ENCODE measurements around the gene RFX1.

Gene RFX1

DNA sequence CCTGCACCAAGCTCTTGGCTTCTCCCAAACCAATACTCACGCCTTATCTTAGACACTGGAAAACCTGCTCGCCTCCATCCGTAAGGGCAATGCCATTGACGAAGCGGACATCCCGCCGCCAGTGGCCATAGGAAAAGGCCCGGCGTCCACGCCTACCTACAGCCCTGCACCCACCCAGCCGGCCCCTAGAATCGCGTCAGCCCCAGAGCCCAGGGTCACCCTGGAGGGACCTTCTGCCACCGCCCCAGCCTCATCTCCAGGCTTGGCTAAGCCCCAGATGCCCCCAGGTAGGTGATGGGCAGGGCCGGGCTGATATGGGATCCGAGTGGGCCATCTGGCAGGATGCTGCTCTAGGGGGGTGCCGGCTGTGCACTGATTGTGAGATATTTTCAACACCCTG is 92.8 kb downstream of the RFX1 start:
- DNase-seq (ENCODE audit: low read depth): no peak
- no peak overlapping the region for H3K4me3 ChIP-seq (ENCODE audit: low read depth, low read length)
- TF ChIP-seq, protein P1, sequence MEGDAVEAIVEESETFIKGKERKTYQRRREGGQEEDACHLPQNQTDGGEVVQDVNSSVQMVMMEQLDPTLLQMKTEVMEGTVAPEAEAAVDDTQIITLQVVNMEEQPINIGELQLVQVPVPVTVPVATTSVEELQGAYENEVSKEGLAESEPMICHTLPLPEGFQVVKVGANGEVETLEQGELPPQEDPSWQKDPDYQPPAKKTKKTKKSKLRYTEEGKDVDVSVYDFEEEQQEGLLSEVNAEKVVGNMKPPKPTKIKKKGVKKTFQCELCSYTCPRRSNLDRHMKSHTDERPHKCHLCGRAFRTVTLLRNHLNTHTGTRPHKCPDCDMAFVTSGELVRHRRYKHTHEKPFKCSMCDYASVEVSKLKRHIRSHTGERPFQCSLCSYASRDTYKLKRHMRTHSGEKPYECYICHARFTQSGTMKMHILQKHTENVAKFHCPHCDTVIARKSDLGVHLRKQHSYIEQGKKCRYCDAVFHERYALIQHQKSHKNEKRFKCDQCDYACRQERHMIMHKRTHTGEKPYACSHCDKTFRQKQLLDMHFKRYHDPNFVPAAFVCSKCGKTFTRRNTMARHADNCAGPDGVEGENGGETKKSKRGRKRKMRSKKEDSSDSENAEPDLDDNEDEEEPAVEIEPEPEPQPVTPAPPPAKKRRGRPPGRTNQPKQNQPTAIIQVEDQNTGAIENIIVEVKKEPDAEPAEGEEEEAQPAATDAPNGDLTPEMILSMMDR (IDR thresholded peaks at IDR 0.05; ENCODE audit: insufficient read depth, low read depth, low read length, missing control alignments): no peak

Data from GM12865 (cell line).